Skeletal muscle satellite cell (primary cell): ENCODE data around the gene NOD1.
A peak's percentile ranks its signal among the peaks of the same experiment; 100 is the strongest.

Experiments used
- H3K27me3 ChIP-seq: 2 replicates; pipeline ENCODE4 v1.7.0; 2013; ENCODE audit warnings: low read length; ENCODE audit not compliant: control insufficient read depth, insufficient read depth
- H3K36me3 ChIP-seq: 2 replicates; pipeline ENCODE4 v1.7.0; 2013; ENCODE audit warnings: mild to moderate bottlenecking, control low read depth, low read length; ENCODE audit not compliant: insufficient read depth
- H3K4me1 ChIP-seq: 2 replicates; pipeline ENCODE4 v1.7.0; 2013; ENCODE audit warnings: low read length; ENCODE audit not compliant: control insufficient read depth, insufficient read depth
- H3K4me2 ChIP-seq: 2 replicates; pipeline ENCODE4 v1.7.0; 2013; ENCODE audit warnings: mild to moderate bottlenecking, low read length
- H3K4me3 ChIP-seq: 2 replicates; pipeline ENCODE4 v1.7.0; 2013; ENCODE audit warnings: low read length
- H3K9ac ChIP-seq: 2 replicates; pipeline ENCODE4 v1.7.0; 2013; ENCODE audit warnings: mild to moderate bottlenecking, low read depth, low read length, moderate library complexity
- H3K9me3 ChIP-seq: replicated peaks from 2 replicates; pipeline ENCODE4 v1.7.0; 2013; ENCODE audit warnings: mild to moderate bottlenecking, control low read depth, low read length

The NOD1 gene

DNA sequence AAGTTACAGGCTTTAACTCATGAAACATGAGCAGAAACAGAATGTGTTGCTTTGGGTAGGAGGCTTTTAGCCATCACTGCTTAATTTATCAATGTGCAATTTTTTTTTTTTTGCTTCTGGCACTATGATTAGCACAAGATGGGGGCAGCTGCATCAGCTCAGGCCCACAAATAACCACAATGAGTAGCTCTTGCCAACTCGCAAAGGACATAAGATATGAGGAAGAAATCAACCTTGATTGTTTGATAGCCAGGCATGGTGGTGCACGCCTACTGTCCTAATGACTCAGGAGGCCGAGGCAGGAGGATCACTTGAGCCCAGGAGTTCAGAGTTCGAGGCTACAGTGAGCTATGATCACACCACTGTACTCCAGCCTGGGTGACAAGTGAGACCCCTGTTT lies 12.3 kb downstream of the NOD1 start:
- Histone ChIP-seq H3K4me3 (no peak overlapping the region), H3K4me2 (no peak overlapping the region), H3K36me3 (no peaks in the 10 kb centered on the region), H3K27me3 (no peaks in the 10 kb centered on the region), H3K9ac (no peak overlapping the region), H3K4me1 (peaks cover 47% of the 10 kb centered on the region), H3K9me3 (no peaks in the 10 kb centered on the region)

DNA sequence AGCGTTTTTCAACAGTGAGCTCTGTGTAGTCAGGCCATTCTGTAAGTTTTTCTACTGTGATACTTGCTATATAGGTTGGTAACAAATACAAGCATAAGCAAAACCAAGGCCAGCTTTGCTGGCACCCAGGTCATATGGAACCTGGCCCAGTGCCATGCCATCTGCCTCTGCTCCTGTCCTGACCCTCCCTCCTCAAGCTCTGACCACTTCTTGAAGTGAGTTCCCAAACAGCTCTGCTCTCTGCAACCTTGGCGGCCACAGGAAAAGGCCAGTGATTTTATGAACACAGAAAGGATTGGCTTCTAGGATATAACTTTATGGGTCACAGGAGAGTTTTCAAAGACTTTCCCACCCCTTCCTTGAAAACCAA lies 12.8 kb downstream of the NOD1 start:
- H3K9ac ChIP-seq: no peak overlapping the region
- no peaks in the 10 kb centered on the region for H3K36me3 ChIP-seq
- H3K4me3 ChIP-seq: no peak overlapping the region
- no peak overlapping the region for H3K4me2 ChIP-seq
- no peaks in the 10 kb centered on the region for H3K9me3 ChIP-seq
- no peaks in the 10 kb centered on the region for H3K27me3 ChIP-seq
- H3K4me1 ChIP-seq: peaks cover 42% of the 10 kb centered on the region

DNA sequence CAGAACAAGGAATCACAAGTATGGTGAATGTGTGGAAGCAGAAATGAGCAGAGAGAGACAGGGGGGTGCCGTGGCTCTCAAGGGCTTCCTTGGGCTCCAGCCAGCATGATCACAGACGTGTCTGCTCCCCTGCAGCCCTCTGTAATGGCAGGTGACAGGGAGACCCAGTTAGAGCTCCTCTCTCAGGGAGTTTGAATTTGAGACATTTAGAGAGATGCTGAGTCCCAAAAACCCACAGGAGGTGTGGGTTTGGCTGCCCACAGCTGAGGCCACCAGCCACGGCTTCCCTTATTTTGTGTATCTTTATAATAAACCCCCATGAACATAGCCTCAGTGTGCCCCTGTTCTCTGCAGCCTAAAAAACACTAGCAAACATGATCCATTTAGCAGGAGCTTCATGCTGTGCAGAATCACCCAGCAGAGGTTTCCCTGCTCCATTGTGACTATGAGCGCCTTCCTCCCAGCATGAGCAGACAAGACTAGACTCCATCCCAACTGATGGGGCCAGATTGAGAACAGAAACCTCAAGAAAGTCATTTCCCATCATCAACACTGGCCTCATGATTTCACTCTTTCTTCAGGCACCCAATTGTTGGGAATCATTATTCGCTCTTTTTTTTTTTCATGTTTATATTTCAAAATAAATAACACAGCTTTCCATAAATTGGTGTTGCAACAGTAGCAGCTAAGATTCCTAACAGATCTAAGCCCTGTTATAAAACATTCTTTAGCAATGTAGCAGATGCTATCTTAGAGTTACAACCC lies 13.4 kb downstream of the NOD1 start:
- no peaks in the 10 kb centered on the region for H3K27me3 ChIP-seq
- H3K4me3 ChIP-seq: no peak overlapping the region
- H3K4me1 ChIP-seq: peaks cover 39% of the 10 kb centered on the region

DNA sequence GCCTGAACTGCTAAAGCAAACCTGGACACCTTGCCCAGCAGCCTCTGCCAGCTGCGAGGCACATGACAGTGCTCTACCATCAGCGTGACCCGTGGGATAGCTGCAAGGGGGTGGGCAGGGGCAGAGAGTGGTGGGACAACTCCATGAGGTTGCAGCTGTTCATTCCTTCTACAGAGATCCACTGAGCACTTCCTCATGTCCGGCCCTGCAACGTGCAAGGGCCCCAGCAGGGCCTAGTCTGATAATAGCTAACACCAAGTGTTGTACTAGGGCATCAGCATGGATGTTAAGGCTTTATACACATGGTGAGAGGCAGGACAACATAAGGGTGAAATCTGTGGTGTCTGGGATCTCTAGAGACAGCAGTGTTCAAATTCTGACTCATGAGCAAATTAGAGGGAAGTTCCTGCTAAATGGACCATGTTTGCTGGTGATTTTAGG lies 14.3 kb downstream of the NOD1 start:
- Histone ChIP-seq H3K9ac (no peak overlapping the region), H3K4me3 (no peak overlapping the region), H3K27me3 (no peaks in the 10 kb centered on the region), H3K4me2 (no peak overlapping the region), H3K9me3 (no peaks in the 10 kb centered on the region), H3K36me3 (no peaks in the 10 kb centered on the region), H3K4me1 (peaks cover 40% of the 10 kb centered on the region)

More for the DNA sequence above, 13.4 kb downstream of the NOD1 start:
- H3K9ac ChIP-seq: no peak overlapping the region
- no peak overlapping the region for H3K4me2 ChIP-seq
- no peaks in the 10 kb centered on the region for H3K36me3 ChIP-seq
- H3K9me3 ChIP-seq: no peaks in the 10 kb centered on the region

DNA sequence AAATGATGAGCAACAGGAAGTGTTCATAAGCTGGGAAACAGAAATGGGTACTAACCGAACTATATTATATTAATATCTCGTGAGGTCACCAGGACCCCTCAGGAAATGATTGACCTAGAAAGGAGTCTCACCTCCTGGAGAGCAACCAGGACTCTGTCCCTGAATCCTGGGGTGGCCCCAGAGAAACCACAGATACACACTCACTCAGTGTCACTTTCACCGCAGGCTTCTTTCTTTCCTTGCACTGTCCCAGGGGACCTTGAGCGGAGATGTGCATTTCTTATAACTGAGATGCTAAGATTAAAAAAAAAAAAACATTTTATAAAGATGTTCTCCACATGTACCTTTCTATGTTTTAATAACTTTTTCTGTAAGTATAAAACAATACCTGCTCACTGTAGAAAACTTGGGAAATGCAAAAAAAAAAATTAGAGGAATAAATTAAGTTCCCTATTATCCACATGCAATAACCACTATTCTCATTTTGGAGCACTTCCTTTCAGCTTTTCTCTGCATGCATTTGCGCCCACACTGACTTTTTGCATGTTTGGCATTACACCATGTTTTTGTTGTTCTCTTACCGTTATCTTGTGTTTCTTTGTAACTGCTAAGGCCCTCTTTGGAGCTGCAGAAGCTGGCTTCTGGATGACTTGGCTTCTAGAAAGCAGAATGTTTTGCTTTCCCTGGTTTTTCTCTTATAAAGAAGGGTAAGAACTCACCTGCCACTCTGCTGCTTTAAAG lies 15.0 kb downstream of the NOD1 start:
- no peak overlapping the region for H3K4me3 ChIP-seq
- H3K9me3 ChIP-seq: no peaks in the 10 kb centered on the region
- H3K4me2 ChIP-seq: no peak overlapping the region
- peaks cover 41% of the 10 kb centered on the region for H3K4me1 ChIP-seq
- no peaks in the 10 kb centered on the region for H3K27me3 ChIP-seq
- H3K9ac ChIP-seq: no peak overlapping the region
- H3K36me3 ChIP-seq: no peaks in the 10 kb centered on the region

DNA sequence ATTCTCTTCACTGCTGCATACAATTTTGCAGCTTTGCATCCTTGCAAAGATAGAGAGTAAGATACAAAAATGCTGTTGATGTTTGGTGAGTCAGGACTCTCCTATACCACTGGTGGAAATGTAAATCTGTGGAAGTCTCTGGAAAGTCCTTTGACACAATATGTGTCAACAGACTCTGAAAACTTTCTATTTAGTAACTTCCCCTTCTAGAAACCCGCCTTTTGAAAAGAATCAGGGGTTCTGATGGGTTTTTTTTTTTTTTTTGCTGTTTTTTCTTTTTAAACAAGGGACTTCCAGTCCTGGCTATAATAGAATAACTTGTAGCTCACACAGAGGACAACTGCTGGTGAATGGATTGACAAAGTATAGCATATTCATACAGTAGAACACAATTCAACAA lies 16.4 kb downstream of the NOD1 start:
- Histone ChIP-seq H3K9me3 (no peaks in the 10 kb centered on the region), H3K4me1 (peaks cover 38% of the 10 kb centered on the region), H3K27me3 (no peaks in the 10 kb centered on the region), H3K36me3 (no peaks in the 10 kb centered on the region), H3K4me3 (no peak overlapping the region), H3K4me2 (no peak overlapping the region), H3K9ac (no peak overlapping the region)

DNA sequence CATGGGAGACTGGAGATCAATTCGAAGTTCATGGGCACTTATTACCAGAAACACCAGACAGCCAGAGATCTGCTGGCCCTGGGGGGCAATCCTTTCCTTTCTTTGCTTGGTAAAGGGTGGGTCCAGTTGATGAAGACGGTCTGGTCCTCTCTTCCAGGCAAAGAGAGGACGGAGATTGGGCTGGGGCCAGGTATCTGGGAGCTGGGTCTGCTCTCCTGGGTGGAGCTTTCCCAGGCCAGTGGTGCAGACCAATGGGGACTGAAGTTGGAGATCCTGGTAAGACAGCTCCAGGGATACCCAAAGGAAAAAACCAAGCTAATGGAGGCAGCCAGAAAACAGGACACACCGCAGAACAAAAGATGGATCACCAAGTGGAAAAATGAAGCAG lies 18.3 kb downstream of the NOD1 start:
- Histone ChIP-seq H3K4me3 (peak overlapping the region; percentile 29), H3K9ac (peak overlapping the region; percentile 66), H3K4me2 (peak overlapping the region; percentile 63), H3K36me3 (peaks cover 9% of the 10 kb centered on the region), H3K4me1 (peaks cover 32% of the 10 kb centered on the region), H3K9me3 (no peaks in the 10 kb centered on the region), H3K27me3 (no peaks in the 10 kb centered on the region)

DNA sequence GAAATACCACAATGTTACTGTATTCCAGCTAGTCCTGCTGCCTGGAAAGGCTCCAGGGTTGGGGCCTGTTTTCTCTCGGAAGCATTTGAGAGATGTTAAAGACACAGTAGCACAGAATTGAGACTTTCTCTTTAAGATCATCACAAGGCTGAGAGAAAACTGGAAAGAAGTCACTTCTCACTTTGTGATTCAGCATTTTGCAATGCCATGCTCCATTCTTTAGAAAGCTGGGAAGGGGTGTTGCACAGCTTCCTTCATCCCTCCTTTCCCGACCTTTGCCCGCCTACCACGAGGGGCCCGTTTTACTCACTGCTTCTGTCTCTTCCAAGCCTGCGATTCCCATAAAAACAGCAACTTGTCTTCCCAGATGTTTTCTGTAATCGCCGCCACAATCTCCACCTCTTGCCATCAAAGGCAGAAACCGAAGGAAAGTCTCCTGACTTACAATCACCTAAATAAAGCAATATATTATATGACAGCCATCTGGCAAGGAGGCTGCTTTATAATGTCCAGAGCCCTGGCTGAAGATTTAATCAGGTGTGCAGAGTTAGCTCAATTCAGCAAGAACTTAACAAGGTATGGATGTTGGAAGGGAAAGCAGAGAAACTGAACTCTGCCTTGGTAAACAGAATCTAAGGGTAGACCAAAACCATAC lies 18.9 kb downstream of the NOD1 start:
- peak overlapping the region; percentile 29 for H3K4me3 ChIP-seq
- peak overlapping the region; percentile 66 for H3K9ac ChIP-seq

DNA sequence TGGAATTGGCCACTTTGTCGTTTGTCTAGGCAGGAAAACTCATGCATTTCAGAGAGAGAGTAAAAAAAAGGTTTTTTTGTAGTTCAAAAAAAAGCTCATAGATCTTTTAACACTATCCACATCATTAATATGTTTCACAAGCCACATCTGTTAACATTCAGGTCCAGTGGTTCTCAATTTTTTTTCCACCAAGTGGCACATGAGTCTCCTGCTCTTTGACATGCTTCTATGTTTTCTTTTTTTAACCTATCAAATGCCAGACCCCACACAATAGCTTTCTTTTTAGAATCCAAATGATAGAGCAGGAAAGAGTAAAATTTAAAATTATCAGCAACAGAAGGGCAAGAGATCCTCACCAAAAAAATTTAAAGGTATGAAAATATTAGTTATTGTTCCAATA lies 20.3 kb downstream of the NOD1 start:
- no peaks in the 10 kb centered on the region for H3K9me3 ChIP-seq
- H3K9ac ChIP-seq: no peak overlapping the region
- H3K4me1 ChIP-seq: peaks cover 19% of the 10 kb centered on the region
- H3K36me3 ChIP-seq: peaks cover 17% of the 10 kb centered on the region
- no peak overlapping the region for H3K4me2 ChIP-seq
- H3K4me3 ChIP-seq: no peak overlapping the region
- H3K27me3 ChIP-seq: no peaks in the 10 kb centered on the region

More for the DNA sequence above, 18.9 kb downstream of the NOD1 start:
- Histone ChIP-seq H3K4me1 (peaks cover 32% of the 10 kb centered on the region), H3K36me3 (peaks cover 13% of the 10 kb centered on the region), H3K4me2 (peak overlapping the region; percentile 63), H3K9me3 (no peaks in the 10 kb centered on the region), H3K27me3 (no peaks in the 10 kb centered on the region)

DNA sequence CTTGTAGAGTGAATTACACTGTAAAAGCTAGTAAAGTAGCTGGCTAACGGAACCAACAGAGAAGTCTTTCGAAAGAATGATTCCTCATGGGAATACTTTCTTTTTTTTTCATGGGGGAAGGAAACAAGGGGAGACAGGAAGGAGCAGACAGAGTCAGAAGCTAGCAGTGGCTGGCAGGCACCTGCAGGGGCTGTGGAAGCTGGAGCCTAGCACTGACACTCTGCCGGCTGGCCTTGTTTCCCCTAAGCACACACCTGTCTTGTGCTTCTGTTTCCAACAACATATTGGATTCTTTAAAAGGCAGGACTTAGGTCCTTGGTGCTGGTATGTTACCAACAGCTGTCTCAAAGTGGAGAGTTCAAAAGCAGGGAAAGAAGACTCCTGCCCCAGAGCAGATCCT lies 24.7 kb downstream of the NOD1 start:
- no peaks in the 10 kb centered on the region for H3K27me3 ChIP-seq
- no peak overlapping the region for H3K9ac ChIP-seq
- peaks cover 45% of the 10 kb centered on the region for H3K36me3 ChIP-seq
- H3K4me1 ChIP-seq: peaks cover 4% of the 10 kb centered on the region
- H3K4me2 ChIP-seq: no peak overlapping the region
- H3K4me3 ChIP-seq: no peak overlapping the region
- no peaks in the 10 kb centered on the region for H3K9me3 ChIP-seq

DNA sequence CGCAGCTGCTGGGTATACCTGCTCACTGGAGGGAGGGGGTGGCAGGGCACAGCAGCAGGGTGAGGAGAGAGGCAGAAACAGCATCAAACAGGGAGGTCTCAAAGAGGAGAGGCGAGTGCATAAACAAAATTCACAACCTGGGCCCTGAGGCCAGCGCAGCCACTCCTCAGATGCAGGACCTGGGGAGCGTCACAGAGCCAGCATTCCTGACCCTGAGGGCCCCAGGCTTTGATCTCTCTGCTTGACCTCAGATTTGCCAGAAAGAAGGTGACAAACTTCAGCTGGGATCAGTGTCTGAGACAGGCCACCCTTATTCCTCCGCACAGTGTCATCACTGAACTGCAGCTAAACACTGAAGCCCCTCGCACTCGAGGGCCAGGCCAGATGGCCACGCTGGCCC lies 25.6 kb downstream of the NOD1 start:
- no peaks in the 10 kb centered on the region for H3K4me1 ChIP-seq
- peaks cover 45% of the 10 kb centered on the region for H3K36me3 ChIP-seq
- no peaks in the 10 kb centered on the region for H3K9me3 ChIP-seq
- H3K9ac ChIP-seq: no peak overlapping the region
- no peak overlapping the region for H3K4me2 ChIP-seq
- H3K4me3 ChIP-seq: no peak overlapping the region
- H3K27me3 ChIP-seq: no peaks in the 10 kb centered on the region
